ENCODE data around the gene VGLL4. TPM values are rescaled to one million over a fixed set of nuclear protein-coding genes. Genes with fewer than 3 reads are reported as not detected.

The VGLL4 gene
- total RNA-seq, 1 experiment from 2014 or later = 31.7 TPM

DNA sequence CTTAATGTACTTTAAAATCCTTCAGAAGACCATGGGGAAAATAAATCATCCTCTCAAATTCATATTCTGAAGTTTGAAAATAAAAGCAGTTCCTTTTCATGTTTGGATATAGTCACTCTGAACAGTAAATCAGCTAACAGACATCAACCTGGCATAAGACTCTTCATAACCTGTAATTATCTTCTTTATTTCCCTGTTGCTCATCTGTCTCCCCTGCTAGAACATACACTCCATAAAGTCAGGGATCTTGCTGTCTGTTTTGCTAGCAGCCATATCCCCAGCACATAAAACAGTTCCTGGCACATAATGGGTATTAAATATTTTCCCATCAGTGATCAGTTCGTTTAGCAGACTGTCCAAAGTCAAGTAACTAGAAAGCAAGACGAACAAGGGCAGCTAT lies 11.2 kb downstream of the VGLL4 start:
- no peak overlapping the region for H3K4me3 Mint-ChIP-seq (ENCODE audit: unreplicated experiment)
- peaks cover 8% of the 10 kb centered on the region for H3K36me3 Mint-ChIP-seq (ENCODE audit: insufficient read depth, unreplicated experiment)
- ChIA-PET POLR2A (interaction anchor here (1.5 kb wide), 2 partner anchors 11 to 12 kb away, joined by 3 to 9 read pairs; partner anchors contain the start of gene VGLL4), CTCF (interaction anchor here (1.0 kb wide), 1 partner anchor 248 kb away, joined by 4 read pairs; no protein-coding TSS in a partner anchor)
- no peak for TF ChIP-seq CTCF (IDR thresholded peaks at IDR 0.05; ENCODE audit: unreplicated experiment)
- peak overlapping the region; percentile 55 for H3K27ac Mint-ChIP-seq (ENCODE audit: low read depth, unreplicated experiment)
- H3K27me3 Mint-ChIP-seq (ENCODE audit: insufficient read depth, unreplicated experiment) = no peaks in the 10 kb centered on the region
- no peaks in the 10 kb centered on the region for H3K9me3 Mint-ChIP-seq (ENCODE audit: unreplicated experiment)
- DNase-seq (ENCODE audit: unreplicated experiment) = no peak
- intact Hi-C loops (cut with micrococcal nuclease) = no loop called here
- BruUV-seq (replicated peaks) = no TSS peak
- peaks cover 41% of the 10 kb centered on the region for H3K4me1 Mint-ChIP-seq (ENCODE audit: insufficient read depth, unreplicated experiment)

- POLR2A ChIA-PET = interaction anchor here (0.8 to 1.5 kb wide), 2 partner anchors 11 to 24 kb away, joined by 3 read pairs; no protein-coding TSS in a partner anchor
- H3K27ac Mint-ChIP-seq (ENCODE audit: low read depth, unreplicated experiment) = no peak overlapping the region
- BruUV-seq (replicated peaks) = no TSS peak
Measured at GRCh38 chr3:11631820-11632219, 11.9 kb downstream of the VGLL4 start.

DNA sequence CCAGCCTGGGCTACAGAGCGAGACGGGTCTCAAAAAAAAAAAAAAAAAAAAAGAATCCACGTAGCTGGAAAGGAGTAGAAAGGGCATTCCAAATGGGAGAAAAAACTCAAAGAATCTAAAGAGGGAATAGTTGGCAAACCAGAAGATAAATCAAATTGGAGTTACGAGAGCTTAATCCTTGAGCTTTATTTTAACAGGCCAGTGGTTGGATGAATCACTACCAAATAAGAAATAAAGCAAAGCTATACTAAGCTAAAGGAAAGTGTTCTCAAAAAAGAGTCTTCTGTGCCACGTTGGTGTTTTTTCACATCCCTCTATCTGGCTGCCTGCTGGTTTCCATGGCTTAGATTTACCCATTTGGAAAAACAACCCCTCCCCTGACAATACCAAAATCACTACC lies 14.0 kb downstream of the VGLL4 start:
- H3K4me3 Mint-ChIP-seq (ENCODE audit: unreplicated experiment) = no peak overlapping the region
- BruUV-seq (replicated peaks) = no TSS peak
- POLR2A ChIA-PET = interaction anchor here (0.6 kb wide), 2 partner anchors 111 to 226 kb away, joined by 3 to 7 read pairs; no protein-coding TSS in a partner anchor
- no peak for DNase-seq (ENCODE audit: unreplicated experiment)
- no peak overlapping the region for H3K27ac Mint-ChIP-seq (ENCODE audit: low read depth, unreplicated experiment)
- no peaks in the 10 kb centered on the region for H3K27me3 Mint-ChIP-seq (ENCODE audit: insufficient read depth, unreplicated experiment)
- intact Hi-C loops (cut with micrococcal nuclease) = no loop called here
- TF ChIP-seq CTCF (IDR thresholded peaks at IDR 0.05; ENCODE audit: unreplicated experiment) = no peak
- peaks cover 32% of the 10 kb centered on the region for H3K4me1 Mint-ChIP-seq (ENCODE audit: insufficient read depth, unreplicated experiment)
- CTCF ChIA-PET = interaction anchor here (0.7 to 1.4 kb wide), 2 partner anchors 12 to 105 kb away, joined by 3 to 4 read pairs; no protein-coding TSS in a partner anchor
- peaks cover 11% of the 10 kb centered on the region for H3K36me3 Mint-ChIP-seq (ENCODE audit: insufficient read depth, unreplicated experiment)
- no peaks in the 10 kb centered on the region for H3K9me3 Mint-ChIP-seq (ENCODE audit: unreplicated experiment)

More at GRCh38 chr3:11631820-11632219, 11.9 kb downstream of the VGLL4 start:
- no peak overlapping the region for H3K4me3 Mint-ChIP-seq (ENCODE audit: unreplicated experiment)
- peaks cover 33% of the 10 kb centered on the region for H3K4me1 Mint-ChIP-seq (ENCODE audit: insufficient read depth, unreplicated experiment)
- no peaks in the 10 kb centered on the region for H3K9me3 Mint-ChIP-seq (ENCODE audit: unreplicated experiment)
- intact Hi-C loops (cut with micrococcal nuclease) = no loop called here
- peaks cover 8% of the 10 kb centered on the region for H3K36me3 Mint-ChIP-seq (ENCODE audit: insufficient read depth, unreplicated experiment)
- H3K27me3 Mint-ChIP-seq (ENCODE audit: insufficient read depth, unreplicated experiment) = no peaks in the 10 kb centered on the region
- CTCF ChIA-PET = interaction anchor here (0.6 to 0.7 kb wide), 2 partner anchors 74 to 134 kb away, joined by 3 read pairs; no protein-coding TSS in a partner anchor
- TF ChIP-seq CTCF (IDR thresholded peaks at IDR 0.05; ENCODE audit: unreplicated experiment) = no peak
- DNase-seq (ENCODE audit: unreplicated experiment) = no peak

GRCh38 chr3:11627612-11628011 lies 16.1 kb downstream of the VGLL4 start:
- H3K27me3 Mint-ChIP-seq (ENCODE audit: insufficient read depth, unreplicated experiment) = no peaks in the 10 kb centered on the region
- CTCF ChIA-PET = interaction anchor here (0.7 kb wide), 1 partner anchor 151 kb away, joined by 5 read pairs; no protein-coding TSS in a partner anchor
- H3K9me3 Mint-ChIP-seq (ENCODE audit: unreplicated experiment) = no peaks in the 10 kb centered on the region
- no peak for TF ChIP-seq CTCF (IDR thresholded peaks at IDR 0.05; ENCODE audit: unreplicated experiment)
- H3K27ac Mint-ChIP-seq (ENCODE audit: low read depth, unreplicated experiment) = no peak overlapping the region
- no peak overlapping the region for H3K4me3 Mint-ChIP-seq (ENCODE audit: unreplicated experiment)
- peaks cover 5% of the 10 kb centered on the region for H3K36me3 Mint-ChIP-seq (ENCODE audit: insufficient read depth, unreplicated experiment)
- BruUV-seq (replicated peaks) = no TSS peak
- POLR2A ChIA-PET = interaction anchor here (1.8 kb wide), 1 partner anchor 27 kb away, joined by 5 read pairs; no protein-coding TSS in a partner anchor
- no peak for DNase-seq (ENCODE audit: unreplicated experiment)
- intact Hi-C loops (cut with micrococcal nuclease) = no loop called here
- peaks cover 20% of the 10 kb centered on the region for H3K4me1 Mint-ChIP-seq (ENCODE audit: insufficient read depth, unreplicated experiment)
